GM23338 (cell line): ENCODE data around the gene RPS14.

ENCODE experiments used
- CREB1 ChIP-seq: fragments of 250-450 bp; sonication (Bioruptor Pico); IDR thresholded peaks from 2 replicates; pipeline ENCODE4 v1.5.0; 2020; ENCODE audit warnings: low read depth, mild to moderate bottlenecking, moderate library complexity
- CTCF ChIP-seq, 2 experiments: fragments of 200-600 bp in 1 of 2; sonication (generic) in 1 of 2; conservative IDR thresholded peaks; 2 replicates each; pipeline versions ENCODE4 v1.5.1 to v1.6.1; 2016 to 2017; ENCODE audit warnings: antibody characterized with exemption in 2 of 2, low read depth in 2 of 2, mild to moderate bottlenecking in 2 of 2, moderate library complexity in 1 of 2
- ETS1 ChIP-seq: IDR thresholded peaks from 2 replicates; pipeline ENCODE4 v1.6.1; 2016; ENCODE audit warnings: antibody characterized with exemption
- EZH2 ChIP-seq: fragments of 200-600 bp; sonication (generic); IDR thresholded peaks from one replicate; pipeline ENCODE4 v1.8.0; 2017; ENCODE audit warnings: antibody characterized with exemption, mild to moderate bottlenecking, low read depth; ENCODE audit not compliant: unreplicated experiment
- EZH2phosphoT487 ChIP-seq: fragments of 200-600 bp; sonication (generic); IDR thresholded peaks from one replicate; pipeline ENCODE4 v1.8.1; 2018; ENCODE audit warnings: antibody characterized with exemption; ENCODE audit not compliant: unreplicated experiment
- JUNB ChIP-seq: IDR thresholded peaks from one replicate; pipeline ENCODE4 v1.6.1; 2016; ENCODE audit warnings: antibody characterized with exemption; ENCODE audit not compliant: unreplicated experiment
- NANOG ChIP-seq: IDR thresholded peaks from 2 replicates; pipeline ENCODE4 v1.6.1; 2016; ENCODE audit warnings: antibody characterized with exemption, borderline replicate concordance
- POLR2AphosphoS5 ChIP-seq: IDR thresholded peaks from 2 replicates; pipeline ENCODE4 v1.6.1; 2016; ENCODE audit warnings: antibody characterized with exemption, low read depth
- REST ChIP-seq: IDR thresholded peaks from one replicate; pipeline ENCODE4 v1.6.1; 2018; ENCODE audit warnings: antibody characterized with exemption; ENCODE audit not compliant: unreplicated experiment
- STAT1 ChIP-seq: IDR thresholded peaks from one replicate; pipeline ENCODE4 v1.6.1; 2016; ENCODE audit warnings: antibody characterized with exemption; ENCODE audit not compliant: unreplicated experiment
- ZNF114 ChIP-seq: fragments of 250-450 bp; sonication (Bioruptor Pico); IDR thresholded peaks from 2 replicates; pipeline ENCODE4 v1.5.0; 2020; ENCODE audit warnings: mild to moderate bottlenecking, moderate library complexity
- ZNF331 ChIP-seq: fragments of 250-450 bp; sonication (Bioruptor Pico); IDR thresholded peaks from 2 replicates; pipeline ENCODE4 v1.5.0; 2020; ENCODE audit warnings: low read depth, mild to moderate bottlenecking, moderate library complexity
- ZNF462 ChIP-seq: fragments of 250-450 bp; sonication (Bioruptor Pico); IDR thresholded peaks from 2 replicates; pipeline ENCODE4 v1.5.0; 2020; ENCODE audit warnings: mild to moderate bottlenecking, moderate library complexity

DNA sequence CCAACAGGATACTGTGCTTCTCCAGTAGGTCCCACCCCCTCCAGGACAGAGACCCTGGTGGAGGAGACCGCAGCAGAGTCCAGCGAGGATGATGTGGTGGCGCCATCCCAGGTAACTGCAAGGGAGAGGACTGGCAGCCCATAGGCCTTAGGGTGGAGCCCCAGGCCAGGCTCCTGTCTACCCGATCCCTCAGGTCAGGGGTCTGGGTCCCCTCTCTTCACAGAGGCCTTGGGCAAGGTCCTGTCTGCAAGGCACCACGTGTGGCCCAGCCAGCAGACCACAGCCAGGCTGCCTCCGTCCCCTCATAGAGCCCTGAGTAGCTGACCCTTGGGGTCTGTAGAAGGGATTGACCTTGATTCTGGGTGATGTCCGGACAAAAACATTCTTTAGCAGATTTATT is 56.9 kb downstream of the RPS14 start:
- TF ChIP-seq EZH2phosphoT487 (no peak), EZH2 (no peak), CTCF (conservative IDR thresholded peaks at IDR 0.05; ENCODE audit: low read depth in 2 of 2) (no peak), ZNF114 (no peak), CREB1 (CRISPR knock-in tag) (no peak), STAT1 (no peak), JUNB (no peak), POLR2AphosphoS5 (no peak), NANOG (no peak), REST (no peak), ETS1 (no peak), ZNF331 (CRISPR knock-in tag) (no peak), ZNF462 (CRISPR knock-in tag) (no peak)
